GM19099 (cell line): ENCODE results near the gene RPN2.

Experiments
- POLR2A ChIP-seq: IDR thresholded peaks from 3 replicates; pipeline ENCODE4 v1.6.1; 2011; ENCODE audit warnings: low read depth; ENCODE audit not compliant: insufficient read length; ENCODE audit errors: extremely low read depth

The RPN2 gene

DNA sequence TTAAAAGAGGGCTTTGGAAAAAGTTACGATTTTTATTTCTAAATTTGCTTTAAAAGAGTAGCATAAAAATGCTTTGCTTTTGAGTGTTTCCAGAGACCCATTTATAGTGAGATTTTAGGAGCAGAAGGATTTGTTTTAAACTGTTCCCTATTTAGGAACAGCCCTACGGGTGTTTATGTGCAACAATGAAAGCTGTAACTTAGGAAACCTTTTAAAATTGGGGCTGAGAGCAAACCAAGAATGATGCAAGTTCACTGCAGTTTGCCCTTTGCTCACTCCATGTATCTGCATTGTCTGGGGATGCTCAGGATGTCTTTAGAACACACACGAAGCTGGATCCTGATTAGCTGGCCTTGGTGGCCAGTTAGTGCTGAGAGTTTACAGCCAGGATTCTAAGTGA is 41.6 kb downstream of the RPN2 start:
- TF ChIP-seq POLR2A = no peak

DNA sequence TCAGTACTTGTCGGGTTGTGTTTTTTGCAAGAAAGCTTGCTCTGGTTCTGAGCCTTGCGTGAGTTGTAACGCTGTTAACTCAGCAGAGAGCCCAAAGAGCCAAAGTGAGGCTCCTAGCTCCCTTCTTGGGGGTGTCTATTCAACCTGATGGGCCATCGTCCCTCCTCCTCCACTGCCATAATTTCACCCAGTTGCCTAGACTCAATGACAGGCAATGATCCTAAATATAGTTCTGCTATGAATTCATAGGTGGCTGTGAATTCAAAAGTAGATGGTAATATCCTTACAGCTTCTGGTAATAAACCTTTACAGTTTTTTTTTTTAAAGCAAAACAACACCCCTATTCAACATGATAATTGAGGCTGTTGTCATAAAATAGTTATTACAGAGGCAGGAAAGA is 43.0 kb downstream of the RPN2 start:
- TF ChIP-seq POLR2A = no peak

DNA sequence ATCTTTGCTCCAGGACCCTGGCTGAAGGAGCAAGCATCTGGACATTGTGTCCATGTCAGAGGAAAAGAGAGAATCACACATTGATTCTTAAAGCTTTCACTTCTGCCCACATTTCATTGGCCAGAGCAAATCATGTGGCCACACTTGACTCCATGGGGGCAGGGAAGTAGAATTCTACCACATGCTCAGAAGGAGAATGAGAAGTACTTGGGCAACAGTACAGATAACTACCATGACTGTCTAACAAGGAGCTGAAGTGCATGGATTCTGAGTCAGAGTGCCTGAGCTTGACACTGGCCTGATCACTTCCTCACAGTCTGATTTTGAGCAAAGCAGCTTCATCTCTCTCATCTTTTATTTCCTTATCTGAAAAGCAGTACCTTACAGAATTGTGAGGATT is 43.9 kb downstream of the RPN2 start:
- no peak for TF ChIP-seq POLR2A

DNA sequence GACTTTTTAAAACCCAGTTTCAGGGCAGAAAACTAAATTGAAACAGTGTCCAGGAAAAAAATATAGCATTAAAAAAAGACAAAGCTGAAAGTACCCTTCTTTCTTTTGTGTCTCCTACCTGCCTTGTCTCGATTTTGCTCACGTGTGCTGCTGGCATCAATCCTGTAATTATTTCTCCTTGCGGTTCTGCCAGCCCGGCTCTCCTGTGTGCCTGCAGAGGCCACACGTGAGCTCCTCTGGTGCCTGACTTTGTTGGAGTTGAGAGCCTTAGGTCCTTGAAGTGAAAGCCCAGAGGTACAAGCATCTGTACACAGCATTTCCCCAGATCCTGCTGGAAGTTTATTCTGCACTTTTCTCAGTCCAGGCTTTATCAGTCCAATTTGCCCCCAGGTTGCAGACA is 46.0 kb downstream of the RPN2 start:
- TF ChIP-seq POLR2A = no peak

DNA sequence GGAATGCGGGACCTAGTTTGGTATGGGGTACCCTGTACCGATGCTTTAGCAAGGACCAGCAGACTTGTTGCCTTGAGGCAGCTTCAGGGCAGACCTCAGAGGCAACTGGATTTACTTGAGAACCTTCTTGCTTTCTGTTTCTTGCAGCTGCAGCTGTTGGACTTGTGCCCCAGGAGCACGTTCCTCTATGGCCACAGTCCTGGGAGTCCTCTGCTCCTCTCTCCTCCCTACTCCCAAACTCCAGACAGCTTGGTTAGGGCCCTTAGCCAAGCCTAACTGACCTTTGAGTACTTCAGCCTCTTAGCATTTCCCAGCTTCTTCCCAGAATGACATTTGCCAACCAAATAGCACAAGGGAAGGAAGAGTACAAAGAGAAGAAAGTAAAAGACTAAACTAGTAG is 47.8 kb downstream of the RPN2 start:
- TF ChIP-seq POLR2A = no peak

DNA sequence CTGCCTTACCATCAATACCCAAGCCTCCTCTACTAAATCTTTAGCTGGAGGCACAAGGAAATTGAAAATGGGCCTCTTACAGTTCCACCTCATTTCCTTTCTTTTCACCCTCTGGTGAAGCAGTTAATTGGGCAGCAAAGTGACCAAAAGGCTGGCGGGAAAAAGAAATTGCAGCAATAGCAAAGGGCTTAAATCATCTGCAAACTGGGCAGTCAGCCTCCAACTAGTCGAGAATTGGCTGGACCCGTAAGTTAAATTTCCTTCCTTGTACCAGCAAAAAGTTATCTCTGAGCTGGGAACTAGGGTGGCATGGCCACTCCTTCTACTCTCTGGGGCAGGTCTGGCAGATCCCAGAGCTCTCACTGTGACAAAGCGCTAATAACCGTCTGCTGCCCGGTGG is 49.0 kb downstream of the RPN2 start:
- TF ChIP-seq POLR2A = no peak

DNA sequence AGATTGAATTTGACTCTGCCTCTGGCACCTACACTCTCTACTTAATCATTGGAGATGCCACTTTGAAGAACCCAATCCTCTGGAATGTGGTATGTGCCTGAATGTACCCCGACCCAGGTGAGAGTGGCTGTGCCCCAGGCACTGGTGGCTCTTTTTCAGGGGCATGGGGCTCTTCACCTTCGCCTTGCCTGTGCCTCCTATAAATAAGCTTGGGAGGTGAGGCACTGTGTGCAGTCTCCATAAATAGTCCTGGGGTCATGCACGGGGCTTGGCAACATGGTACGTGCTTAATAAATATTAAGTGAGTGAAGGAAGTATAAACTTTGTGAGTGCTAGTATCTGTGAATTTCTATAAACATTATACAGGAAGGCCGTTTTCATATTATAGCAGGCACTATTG is 49.5 kb downstream of the RPN2 start:
- no peak for TF ChIP-seq POLR2A

DNA sequence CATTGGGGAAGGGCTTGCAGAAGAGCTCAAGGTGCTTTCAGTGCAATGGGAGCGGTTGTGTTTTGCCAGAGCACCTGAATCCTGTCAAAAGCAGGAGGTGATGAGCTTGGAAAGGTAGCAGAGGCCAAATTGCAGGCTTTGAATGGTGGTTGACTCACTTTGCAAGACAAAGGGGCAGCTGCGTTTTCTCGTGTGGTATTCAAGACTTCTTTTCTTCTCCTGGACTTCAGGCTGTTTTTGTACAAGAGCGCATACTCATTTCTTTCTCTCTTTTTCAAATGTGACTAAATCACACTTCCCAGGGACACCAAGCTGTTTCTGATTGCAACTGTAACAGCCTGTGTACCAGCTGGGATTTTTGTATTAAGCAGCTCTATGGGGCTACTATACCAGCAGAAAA is 50.2 kb downstream of the RPN2 start:
- TF ChIP-seq POLR2A = no peak

DNA sequence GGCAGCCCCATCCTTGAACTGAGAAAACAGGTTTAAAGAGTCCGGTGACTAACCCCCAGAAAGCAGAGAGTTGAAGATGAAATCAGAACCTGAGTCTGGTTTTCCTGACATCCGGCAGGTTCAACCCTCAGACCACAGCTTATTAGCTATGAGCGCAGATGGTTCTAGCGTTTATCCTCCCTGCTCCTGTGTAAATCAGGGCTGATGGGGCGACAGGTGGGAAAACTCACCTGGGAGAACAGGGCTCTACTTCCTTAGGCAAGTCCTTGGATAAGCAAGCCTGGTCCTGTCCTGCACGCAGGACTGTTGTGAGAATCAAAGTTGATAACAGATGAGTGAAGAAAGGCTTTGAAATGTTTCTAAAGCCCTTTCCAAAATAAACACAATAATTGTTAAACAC is 51.1 kb downstream of the RPN2 start:
- TF ChIP-seq POLR2A = no peak

DNA sequence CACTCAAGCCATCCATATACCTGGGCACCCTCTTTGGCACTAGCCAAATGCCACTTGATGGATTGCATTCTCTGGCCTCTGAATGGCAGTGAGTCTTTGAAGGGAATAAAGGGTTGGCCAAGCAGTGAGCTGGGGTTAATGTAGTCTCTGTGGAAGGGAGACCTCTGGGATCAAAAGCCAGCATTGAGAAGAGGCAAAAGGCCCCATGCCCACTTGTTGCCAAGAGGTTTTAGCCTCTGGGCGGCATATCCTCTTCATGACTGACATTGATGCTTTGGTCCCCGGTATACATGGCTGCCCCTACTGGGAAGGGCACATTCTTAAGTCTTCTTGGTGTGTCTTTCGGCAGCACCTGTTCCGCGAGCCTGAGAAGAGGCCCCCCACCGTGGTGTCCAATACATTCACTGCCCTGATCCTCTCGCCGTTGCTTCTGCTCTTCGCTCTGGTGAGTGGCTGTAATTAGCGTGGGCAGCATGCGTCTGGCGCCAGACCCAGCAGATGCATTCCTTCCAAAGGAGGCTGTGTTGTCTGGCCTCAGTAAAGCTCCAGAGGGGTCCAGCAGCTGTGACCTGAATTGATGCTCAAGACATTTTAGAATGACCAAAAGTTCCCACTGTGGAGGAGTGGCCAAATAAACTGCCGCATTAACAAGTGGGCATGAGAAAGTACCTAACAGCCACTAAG is 53.0 kb downstream of the RPN2 start:
- TF ChIP-seq POLR2A = no peak

DNA sequence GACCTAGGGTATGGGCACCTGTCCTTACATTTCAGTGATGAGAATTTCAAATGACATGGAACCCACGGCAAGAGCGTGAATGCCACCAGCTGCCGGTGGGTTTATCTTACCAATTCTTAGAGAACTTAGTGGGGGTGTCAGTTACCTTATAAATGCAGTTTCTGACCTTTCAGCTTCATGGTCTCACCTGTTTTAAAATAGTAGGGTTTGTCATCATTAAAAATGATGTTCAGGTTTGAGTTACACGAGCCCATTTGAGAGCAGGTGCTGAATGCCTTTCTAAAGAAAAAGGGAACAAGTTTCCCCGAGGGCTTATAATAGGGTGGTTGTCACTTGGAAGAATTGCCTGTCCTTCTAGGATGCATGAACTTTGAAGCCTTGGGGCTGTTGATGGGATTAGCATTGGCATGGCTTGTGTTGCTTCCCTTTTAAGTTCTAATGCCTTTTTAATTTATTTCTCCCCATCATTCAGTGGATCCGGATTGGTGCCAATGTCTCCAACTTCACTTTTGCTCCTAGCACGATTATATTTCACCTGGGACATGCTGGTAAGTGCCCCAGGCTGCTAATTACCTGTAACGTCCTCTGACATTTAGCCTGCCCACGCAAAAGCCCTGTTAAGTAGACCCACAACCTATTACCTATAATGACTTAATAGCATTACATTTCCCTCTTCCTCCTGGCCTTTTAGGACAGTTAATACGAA is 54.6 kb downstream of the RPN2 start:
- TF ChIP-seq POLR2A = no peak

DNA sequence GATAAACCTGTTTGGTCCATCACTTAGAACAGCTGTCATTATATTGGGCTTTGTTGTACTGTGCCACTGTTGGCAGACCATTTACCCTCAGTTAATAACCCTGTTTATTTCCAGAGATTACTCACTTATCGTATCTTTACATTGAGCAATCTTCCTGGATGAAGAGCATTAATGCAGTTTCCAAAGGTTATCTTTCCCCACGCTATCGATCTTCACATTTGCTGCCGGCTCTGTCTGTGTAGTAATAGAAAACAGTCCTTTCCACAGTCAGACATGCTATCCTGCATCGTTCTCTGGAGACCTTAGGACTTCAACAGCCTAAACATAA is 55.1 kb downstream of the RPN2 start:
- TF ChIP-seq POLR2A = no peak

DNA sequence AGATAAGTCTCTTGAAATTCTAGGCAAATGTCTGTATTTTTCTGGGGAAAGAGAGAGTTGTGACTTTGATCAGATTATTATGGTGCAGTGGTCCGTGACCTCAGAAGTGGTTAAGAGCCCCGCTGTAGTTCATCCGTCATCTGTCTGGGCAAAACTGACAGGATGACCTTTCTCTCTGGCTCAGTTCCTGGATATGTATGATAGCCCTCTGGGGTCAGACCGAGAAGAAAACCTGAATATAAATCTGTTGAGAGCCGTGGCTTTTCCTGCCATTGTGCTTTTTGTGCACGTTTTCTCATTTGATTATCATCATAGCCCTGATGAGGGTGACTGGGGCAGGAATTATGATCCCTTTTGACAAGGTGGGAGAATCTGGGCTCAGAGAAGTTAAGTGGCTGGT is 55.9 kb downstream of the RPN2 start:
- TF ChIP-seq POLR2A = no peak

DNA sequence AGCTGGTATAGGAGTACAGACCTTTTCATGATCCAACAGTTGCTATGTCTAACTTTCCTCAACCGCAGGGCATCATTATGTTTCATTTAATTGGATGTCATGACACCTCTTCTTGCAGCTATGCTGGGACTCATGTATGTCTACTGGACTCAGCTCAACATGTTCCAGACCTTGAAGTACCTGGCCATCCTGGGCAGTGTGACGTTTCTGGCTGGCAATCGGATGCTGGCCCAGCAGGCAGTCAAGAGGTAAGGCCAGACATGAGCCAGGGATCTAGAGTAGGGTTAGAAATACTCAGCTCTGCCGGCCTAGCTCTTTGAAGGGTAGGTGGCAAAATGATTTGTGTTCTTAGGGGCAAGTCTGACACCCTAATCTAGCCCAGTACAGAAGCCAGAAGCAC is 57.3 kb downstream of the RPN2 start:
- TF ChIP-seq POLR2A = no peak

DNA sequence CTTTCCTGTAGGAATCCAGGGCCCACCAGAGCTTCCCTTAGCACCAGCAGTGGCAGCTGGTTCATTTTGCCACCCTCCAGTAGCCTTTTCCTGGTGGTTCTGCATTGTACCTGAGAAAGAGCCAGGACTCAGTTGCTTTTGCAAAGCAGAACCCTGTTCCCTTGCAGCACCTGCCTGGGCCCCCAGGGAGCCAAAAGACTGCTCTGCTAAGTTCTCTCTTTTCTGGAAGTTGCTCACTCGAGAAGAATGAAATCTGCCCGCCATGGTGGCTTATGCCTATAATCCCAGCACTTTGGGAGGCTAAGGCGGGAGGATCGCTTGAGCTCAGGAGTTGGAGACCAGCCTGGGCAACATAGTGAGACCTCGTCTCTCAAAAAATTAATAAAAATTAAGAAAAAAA is 58.5 kb downstream of the RPN2 start:
- TF ChIP-seq POLR2A = no peak

DNA sequence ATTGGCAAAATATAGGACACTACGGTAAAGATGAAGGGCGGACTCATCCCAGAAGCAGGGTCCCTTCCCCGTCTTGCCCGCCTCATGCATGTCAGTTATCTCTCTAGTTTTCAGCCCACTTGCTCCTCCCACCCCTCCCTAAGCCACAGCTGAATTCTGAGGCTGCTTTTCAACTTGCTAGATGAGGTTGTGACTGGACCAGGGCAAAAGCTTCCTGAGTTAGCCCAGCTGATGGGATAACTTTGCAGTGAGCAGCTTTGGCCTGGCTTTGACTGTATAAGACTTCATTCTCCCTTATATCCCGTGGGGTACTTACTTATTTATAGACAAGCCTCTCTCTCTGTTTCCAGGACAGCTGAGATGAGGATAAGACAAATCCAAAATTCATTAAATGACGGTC is 59.3 kb downstream of the RPN2 start:
- TF ChIP-seq POLR2A = no peak

DNA sequence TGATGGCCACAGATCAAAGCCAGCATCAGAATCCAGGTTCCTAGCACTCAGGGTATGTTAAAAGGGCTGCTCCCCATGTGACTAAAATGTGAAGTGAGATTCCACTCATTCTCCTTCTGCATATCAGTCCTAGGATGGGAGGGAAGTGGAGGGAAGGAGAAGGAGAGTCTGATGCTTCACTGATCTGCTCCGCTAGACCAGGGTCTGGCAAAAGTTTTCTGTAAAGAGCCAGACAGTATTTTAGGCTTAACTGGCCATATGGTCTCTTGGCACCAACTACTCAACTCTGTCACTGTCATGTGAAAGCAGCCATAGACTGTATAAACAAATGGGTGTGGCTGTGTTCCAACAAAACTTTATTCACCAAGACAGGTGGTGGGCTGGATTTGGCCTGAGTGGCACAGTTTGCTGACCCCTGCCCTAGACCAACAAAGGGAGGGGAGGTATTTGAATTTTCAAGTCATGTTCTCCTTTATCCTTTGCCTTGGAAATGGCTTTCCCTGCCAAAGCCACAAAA is 59.9 kb downstream of the RPN2 start:
- TF ChIP-seq POLR2A = no peak
